Measurements from ENCODE around the gene RNF114.
"Not testable (repeated sequence)": the region's sequence is repeated elsewhere in the genome, so short reads cannot be mapped to it uniquely, and the experiment has no call there.

RNF114 gene

GRCh38 chr20:49924247-49924646 lies 11.9 kb upstream of the RNF114 start:
- no peak for DNase-seq

- no peak for DNase-seq
Observed at GRCh38 chr20:49925901-49926454, 10.2 kb upstream of the RNF114 start.

GRCh38 chr20:49928411-49929141 lies 7.6 kb upstream of the RNF114 start:
- DNase-seq, result peak in 55 of 58 donors; percentile 15 to 90 (median 64)

- DNase-seq, result no peak
Observed at GRCh38 chr20:49929142-49929494, 7.1 kb upstream of the RNF114 start.

GRCh38 chr20:49935746-49936152 lies 448 bp upstream of the RNF114 start:
- DNase-seq, result peak in 1 of 58 donors; percentile 61

GRCh38 chr20:49937027-49937929 lies 1.1 kb downstream of the RNF114 start:
- DNase-seq, result no peak

- DNase-seq, result peak in 28 of 58 donors; percentile 1 to 65 (median 20)
Observed at GRCh38 chr20:49938173-49939163, 2.3 kb downstream of the RNF114 start.

- no peak for DNase-seq
Observed at GRCh38 chr20:49941456-49941855, 5.3 kb downstream of the RNF114 start.

- no peak for DNase-seq
Observed at GRCh38 chr20:49942303-49942702, 6.1 kb downstream of the RNF114 start.

- DNase-seq, result no peak
Observed at GRCh38 chr20:49942942-49943341, 6.7 kb downstream of the RNF114 start.

- DNase-seq, result no peak
Observed at GRCh38 chr20:49945306-49945700, 9.1 kb downstream of the RNF114 start.

- no peak for DNase-seq
Observed at GRCh38 chr20:49945701-49946477, 9.7 kb downstream of the RNF114 start.

GRCh38 chr20:49948178-49948577 lies 12.0 kb downstream of the RNF114 start:
- DNase-seq, result no peak

- no peak for DNase-seq
Observed at GRCh38 chr20:49948809-49949507, 12.8 kb downstream of the RNF114 start.

- DNase-seq, result no peak
Observed at GRCh38 chr20:49951151-49951550, 15.0 kb downstream of the RNF114 start.

GRCh38 chr20:49955167-49955566 lies 19.0 kb downstream of the RNF114 start:
- no peak for DNase-seq

- DNase-seq, result not testable (repeated sequence)
Observed at GRCh38 chr20:49955830-49956396, 19.7 kb downstream of the RNF114 start.

- no peak for DNase-seq
Observed at GRCh38 chr20:49956689-49957088, 20.5 kb downstream of the RNF114 start.

Measured in anterior cingulate cortex (tissue), 58 donors.